ENCODE data around the gene AUTS2. TPM values are rescaled to one million over a fixed set of nuclear protein-coding genes. Genes with fewer than 3 reads are reported as not detected.

Gene AUTS2
- total RNA-seq, 1 donor from 2014 or later: 80.6 TPM

DNA sequence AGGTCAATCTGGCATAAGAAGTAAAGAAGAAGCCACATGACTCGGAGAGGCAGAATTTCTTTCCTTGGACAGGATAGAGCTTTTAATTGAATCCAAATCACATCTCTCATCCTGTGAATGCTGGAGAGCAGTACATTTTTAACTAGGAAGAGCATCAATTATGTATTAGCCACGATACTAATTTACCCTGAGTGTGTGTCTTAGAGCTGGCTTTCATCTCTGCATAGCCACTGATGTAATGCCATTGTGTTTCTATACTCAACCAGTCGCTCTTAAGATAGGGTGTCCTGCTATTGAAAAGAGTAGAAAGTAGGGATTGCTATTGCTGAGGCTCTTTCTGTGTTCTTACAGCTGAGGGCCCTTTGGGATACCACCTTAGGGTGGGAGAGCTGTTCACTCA, 280.3 kb downstream of the AUTS2 start:
- TF ChIP-seq CTCF (IDR thresholded peaks at IDR 0.05): no peak
- Mint-ChIP-seq H3K36me3 (ENCODE audit: unreplicated experiment) (no peaks in the 10 kb centered on the region), H3K4me1 (ENCODE audit: unreplicated experiment) (peaks cover 2% of the 10 kb centered on the region), H3K27ac (ENCODE audit: unreplicated experiment) (no peak overlapping the region), H3K4me3 (ENCODE audit: unreplicated experiment) (no peak overlapping the region), H3K9me3 (ENCODE audit: unreplicated experiment) (no peaks in the 10 kb centered on the region), H3K27me3 (ENCODE audit: unreplicated experiment) (no peaks in the 10 kb centered on the region)
- no peak for DNase-seq (ENCODE audit: extremely low spot score, unreplicated experiment)

- H3K9me3 Mint-ChIP-seq (ENCODE audit: unreplicated experiment): no peaks in the 10 kb centered on the region
- TF ChIP-seq CTCF (IDR thresholded peaks at IDR 0.05): no peak
- no peak overlapping the region for H3K27ac Mint-ChIP-seq (ENCODE audit: unreplicated experiment)
- no peak overlapping the region for H3K4me3 Mint-ChIP-seq (ENCODE audit: unreplicated experiment)
- no peaks in the 10 kb centered on the region for H3K27me3 Mint-ChIP-seq (ENCODE audit: unreplicated experiment)
- no peaks in the 10 kb centered on the region for H3K36me3 Mint-ChIP-seq (ENCODE audit: unreplicated experiment)
- H3K4me1 Mint-ChIP-seq (ENCODE audit: unreplicated experiment): peaks cover 2% of the 10 kb centered on the region
- no peak for DNase-seq (ENCODE audit: extremely low spot score, unreplicated experiment)
These were observed 281.7 kb downstream of the AUTS2 start for GRCh38 chr7:69879989-69880388.

DNA sequence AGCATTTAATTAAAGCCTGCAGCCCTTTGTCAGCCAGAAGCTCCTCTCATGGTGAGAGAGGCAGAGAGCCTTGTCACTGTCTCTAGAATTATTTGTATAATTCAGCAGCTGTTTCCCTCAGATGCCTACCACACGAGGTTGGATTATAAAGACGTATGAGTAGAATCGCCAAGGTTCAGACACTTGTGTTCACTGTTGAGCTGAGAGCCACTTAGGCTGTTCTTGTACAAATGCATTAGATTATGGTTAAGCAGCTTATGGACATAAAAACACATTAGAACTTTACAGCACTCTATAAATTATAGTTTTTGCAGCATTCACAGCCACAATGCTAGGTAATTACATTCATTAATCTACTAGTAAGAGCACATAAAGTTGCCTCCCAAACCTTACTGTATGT, 282.6 kb downstream of the AUTS2 start:
- no peaks in the 10 kb centered on the region for H3K27me3 Mint-ChIP-seq (ENCODE audit: unreplicated experiment)
- H3K4me1 Mint-ChIP-seq (ENCODE audit: unreplicated experiment): peaks cover 2% of the 10 kb centered on the region
- DNase-seq (ENCODE audit: extremely low spot score, unreplicated experiment): no peak
- no peaks in the 10 kb centered on the region for H3K36me3 Mint-ChIP-seq (ENCODE audit: unreplicated experiment)
- H3K9me3 Mint-ChIP-seq (ENCODE audit: unreplicated experiment): no peaks in the 10 kb centered on the region
- no peak overlapping the region for H3K27ac Mint-ChIP-seq (ENCODE audit: unreplicated experiment)
- no peak for TF ChIP-seq CTCF (IDR thresholded peaks at IDR 0.05)
- no peak overlapping the region for H3K4me3 Mint-ChIP-seq (ENCODE audit: unreplicated experiment)

- Mint-ChIP-seq H3K9me3 (ENCODE audit: unreplicated experiment) (no peaks in the 10 kb centered on the region), H3K4me1 (ENCODE audit: unreplicated experiment) (peaks cover 2% of the 10 kb centered on the region), H3K4me3 (ENCODE audit: unreplicated experiment) (no peak overlapping the region), H3K27me3 (ENCODE audit: unreplicated experiment) (no peaks in the 10 kb centered on the region), H3K27ac (ENCODE audit: unreplicated experiment) (no peak overlapping the region), H3K36me3 (ENCODE audit: unreplicated experiment) (no peaks in the 10 kb centered on the region)
- DNase-seq (ENCODE audit: extremely low spot score, unreplicated experiment): no peak
- no peak for TF ChIP-seq CTCF (IDR thresholded peaks at IDR 0.05)
These were observed 284.0 kb downstream of the AUTS2 start for GRCh38 chr7:69882269-69882668.

DNA sequence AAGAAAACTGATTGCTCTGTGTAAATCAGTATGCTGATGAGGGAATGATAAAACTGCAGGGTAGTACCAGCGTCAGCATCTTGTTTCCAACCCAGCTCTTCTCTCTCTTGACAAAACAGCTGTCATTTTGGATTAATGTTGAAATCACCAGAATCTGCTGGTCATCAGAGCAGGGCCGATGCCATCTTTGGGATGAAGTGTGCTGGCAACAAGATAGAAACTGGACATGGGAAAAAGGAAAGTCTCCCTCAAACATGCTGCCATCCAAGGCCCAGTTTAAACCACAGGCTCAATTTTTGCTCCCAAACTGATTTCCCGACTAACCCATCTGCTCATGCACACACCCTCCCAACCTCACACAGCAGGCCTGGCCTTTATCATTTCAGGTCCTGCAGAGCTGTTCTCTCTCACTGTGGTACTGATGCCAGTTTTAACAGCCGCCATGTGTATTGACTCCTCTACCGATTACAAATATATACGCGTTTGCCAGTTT, 285.2 kb downstream of the AUTS2 start:
- no peak for DNase-seq (ENCODE audit: extremely low spot score, unreplicated experiment)

More for the DNA sequence above, 285.2 kb downstream of the AUTS2 start:
- no peak overlapping the region for H3K4me3 Mint-ChIP-seq (ENCODE audit: unreplicated experiment)
- no peaks in the 10 kb centered on the region for H3K9me3 Mint-ChIP-seq (ENCODE audit: unreplicated experiment)
- no peaks in the 10 kb centered on the region for H3K36me3 Mint-ChIP-seq (ENCODE audit: unreplicated experiment)
- TF ChIP-seq CTCF (IDR thresholded peaks at IDR 0.05): no peak
- no peak overlapping the region for H3K27ac Mint-ChIP-seq (ENCODE audit: unreplicated experiment)
- peaks cover 2% of the 10 kb centered on the region for H3K4me1 Mint-ChIP-seq (ENCODE audit: unreplicated experiment)
- no peaks in the 10 kb centered on the region for H3K27me3 Mint-ChIP-seq (ENCODE audit: unreplicated experiment)
